ENCODE measurements around the gene USP53.
"Not testable (repeated sequence)": the region's sequence is repeated elsewhere in the genome, so short reads cannot be mapped to it uniquely, and the experiment has no call there.

USP53 gene

DNA sequence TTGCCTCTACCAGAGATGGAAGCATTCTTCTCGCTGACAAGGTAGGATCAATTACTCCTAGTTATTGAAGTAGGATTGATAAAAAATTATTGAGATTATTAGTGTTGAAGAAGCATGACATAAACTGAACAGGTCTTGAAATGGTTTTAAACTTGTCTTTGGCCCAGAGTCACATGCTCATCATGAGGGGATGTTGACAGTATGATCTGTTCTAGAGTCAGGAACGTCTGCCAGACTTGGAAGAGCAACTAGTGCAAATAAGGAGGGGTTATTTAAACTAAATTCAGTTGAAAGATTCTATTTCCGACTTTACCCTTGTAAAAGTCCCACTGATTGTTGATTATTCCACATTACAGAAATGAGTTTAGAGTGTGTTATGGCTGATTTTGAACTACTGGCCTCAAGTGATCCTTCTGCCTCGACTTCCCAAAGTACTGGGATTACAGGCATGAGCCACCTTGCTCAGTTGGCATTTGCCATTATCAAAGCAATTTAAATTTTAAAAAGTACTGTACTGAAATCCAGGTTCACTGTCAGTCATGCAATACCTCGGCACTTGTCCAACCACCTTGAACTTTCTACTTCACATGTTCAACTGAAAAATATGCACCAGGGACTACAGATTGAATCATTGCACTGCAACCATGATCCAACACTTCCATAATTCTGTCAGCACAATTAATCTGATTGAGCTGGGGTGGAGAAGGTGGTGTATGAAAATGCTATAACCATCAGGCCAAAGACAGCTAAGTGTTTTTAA, 89.7 kb downstream of the USP53 start:
- FAIRE-seq (no peak), DNase-seq (ENCODE audit: insufficient read length, low spot score) (no peak)
- TF ChIP-seq POLR2A (IDR thresholded peaks at IDR 0.05; ENCODE audit: low read depth, low read length) = no peak

DNA sequence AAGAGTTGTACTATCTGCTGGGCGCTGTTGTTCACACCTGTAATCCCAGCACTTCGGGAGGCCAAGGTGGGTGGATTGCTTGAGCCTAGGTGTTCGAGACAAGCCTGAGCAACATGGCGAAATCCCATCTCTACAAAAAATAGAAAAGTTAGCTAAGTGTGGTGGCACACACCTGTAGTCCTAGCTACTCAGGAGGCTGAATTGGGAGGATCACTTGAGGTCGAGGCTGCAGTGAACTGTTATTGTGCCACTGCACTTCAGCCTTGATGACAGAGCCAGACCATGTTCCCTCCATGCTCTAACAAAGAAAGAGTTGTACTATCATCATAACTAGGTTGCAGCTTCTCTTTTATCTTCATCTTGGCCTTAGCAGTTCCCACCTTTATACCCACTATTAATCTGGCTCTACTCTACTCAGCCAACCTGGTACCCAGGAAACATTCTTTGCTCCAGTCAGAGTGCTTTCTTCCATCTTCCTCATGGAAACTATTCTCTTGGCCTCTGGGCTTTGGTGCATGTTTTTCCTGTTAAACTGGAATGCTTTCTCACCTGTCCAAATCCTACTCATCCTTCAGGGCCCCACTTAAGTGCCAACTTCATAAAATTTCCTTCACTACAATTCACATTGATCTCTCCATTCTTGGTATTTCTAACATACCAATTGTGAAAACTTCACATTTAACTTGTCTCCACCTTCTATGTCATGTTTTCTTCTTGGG, 91.2 kb downstream of the USP53 start:
- DNase-seq (ENCODE audit: insufficient read length, low spot score) (no peak), FAIRE-seq (no peak)
- no peak for TF ChIP-seq POLR2A (IDR thresholded peaks at IDR 0.05; ENCODE audit: low read depth, low read length)

DNA sequence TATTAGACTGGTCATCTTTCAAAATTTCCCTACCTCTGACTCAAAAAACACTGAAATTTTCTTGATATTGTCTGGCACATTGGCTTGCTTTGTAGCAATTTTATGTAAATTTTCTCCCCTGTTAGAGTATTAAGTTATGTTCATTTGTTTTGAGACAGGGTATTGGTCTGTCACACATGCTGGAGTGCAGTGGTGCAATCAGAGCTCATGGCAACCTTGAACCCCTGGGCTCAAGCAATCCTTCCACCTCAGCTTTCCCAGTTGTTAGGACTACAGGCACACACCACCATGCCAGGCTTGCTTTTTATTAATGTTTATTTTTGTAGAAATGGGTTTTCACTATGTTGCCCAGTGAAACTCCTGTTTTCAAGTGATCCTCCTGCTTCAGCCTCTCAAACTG, 91.9 kb downstream of the USP53 start:
- DNase-seq (ENCODE audit: insufficient read length, low spot score) (no peak), FAIRE-seq (no peak)
- no peak for TF ChIP-seq POLR2A (IDR thresholded peaks at IDR 0.05; ENCODE audit: low read depth, low read length)

DNA sequence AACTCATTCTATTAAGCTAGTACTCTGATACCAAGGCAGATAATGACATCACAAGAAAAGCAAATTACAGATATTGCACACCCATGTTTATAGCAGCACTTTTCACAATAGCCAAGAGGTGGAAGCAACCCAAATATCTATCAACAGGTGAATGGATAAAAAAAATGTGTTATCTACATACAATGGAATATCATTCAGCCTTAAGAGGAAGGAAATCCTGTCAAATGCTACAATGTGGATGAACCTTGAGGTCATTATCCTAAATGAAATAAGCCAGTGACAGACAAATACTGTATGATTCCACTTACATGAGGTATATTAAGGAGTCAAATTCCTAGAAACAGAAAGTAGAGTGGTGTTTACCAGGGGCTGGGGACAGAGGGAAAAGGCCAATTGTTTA, 95.1 kb downstream of the USP53 start:
- TF ChIP-seq POLR2A (IDR thresholded peaks at IDR 0.05; ENCODE audit: low read depth, low read length) = no peak
- DNase-seq (ENCODE audit: insufficient read length, low spot score) = no peak
- no peak for FAIRE-seq

DNA sequence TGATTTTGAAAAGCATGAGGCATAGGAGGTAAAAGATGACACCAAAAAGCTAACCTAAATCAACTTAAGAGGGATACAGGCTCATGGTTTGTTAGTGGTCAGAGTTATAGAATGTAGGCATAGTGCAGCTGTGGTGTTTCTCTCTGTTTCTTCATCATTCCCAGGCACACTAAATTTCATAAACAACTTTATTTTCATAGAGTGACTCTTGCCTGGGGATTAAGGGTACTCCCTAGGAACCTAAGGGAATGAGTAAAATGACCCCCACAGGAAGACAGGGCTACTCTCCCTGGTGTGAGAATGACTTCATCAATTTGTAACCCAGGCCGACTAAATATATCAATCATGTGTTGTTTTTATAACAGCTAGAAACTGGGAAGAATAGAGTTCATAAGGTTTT, 98.3 kb downstream of the USP53 start:
- DNase-seq (ENCODE audit: insufficient read length, low spot score) = no peak
- FAIRE-seq = no peak
- TF ChIP-seq POLR2A (IDR thresholded peaks at IDR 0.05; ENCODE audit: low read depth, low read length) = no peak

DNA sequence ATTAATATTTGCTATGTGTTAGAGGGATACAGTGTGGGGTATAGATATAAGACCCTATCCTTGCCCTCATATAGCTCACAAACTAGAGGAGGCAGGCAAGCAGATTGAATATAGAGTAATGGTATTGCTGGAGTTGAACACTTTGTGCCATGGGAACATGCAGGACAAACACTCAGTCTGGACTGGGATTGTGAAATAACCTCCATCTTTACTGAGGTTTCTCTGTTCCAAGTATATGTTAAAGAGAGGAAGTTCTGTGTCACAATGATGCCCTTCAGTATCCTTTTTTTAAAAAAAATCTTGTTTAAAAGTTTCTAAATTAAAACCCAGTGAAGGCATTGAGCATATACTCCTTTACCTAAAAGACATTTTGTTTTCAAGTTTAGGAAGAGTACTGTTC, 100.7 kb downstream of the USP53 start:
- TF ChIP-seq POLR2A (IDR thresholded peaks at IDR 0.05; ENCODE audit: low read depth, low read length) = no peak
- FAIRE-seq (no peak), DNase-seq (ENCODE audit: insufficient read length, low spot score) (no peak)

DNA sequence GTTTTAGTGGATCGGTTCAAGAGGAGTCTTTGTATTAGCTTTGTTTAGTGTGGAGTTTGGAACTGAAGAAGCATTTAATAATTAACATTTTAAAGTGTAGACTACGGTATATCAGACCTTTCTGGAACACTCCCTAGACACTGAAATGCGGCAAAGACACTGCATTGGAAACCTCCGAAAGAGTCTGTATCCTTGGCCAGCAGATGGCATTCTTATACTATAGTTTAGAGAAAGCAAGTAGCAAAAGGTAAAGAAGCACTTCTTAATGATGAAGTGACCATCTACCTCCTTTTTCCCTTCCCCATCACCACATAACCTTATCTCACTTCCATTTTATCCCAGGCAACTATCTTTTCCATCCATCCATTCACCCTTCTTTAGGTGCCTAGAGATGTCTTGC, 101.8 kb downstream of the USP53 start:
- DNase-seq (ENCODE audit: insufficient read length, low spot score) = no peak
- TF ChIP-seq POLR2A (IDR thresholded peaks at IDR 0.05; ENCODE audit: low read depth, low read length) = no peak
- no peak for FAIRE-seq

DNA sequence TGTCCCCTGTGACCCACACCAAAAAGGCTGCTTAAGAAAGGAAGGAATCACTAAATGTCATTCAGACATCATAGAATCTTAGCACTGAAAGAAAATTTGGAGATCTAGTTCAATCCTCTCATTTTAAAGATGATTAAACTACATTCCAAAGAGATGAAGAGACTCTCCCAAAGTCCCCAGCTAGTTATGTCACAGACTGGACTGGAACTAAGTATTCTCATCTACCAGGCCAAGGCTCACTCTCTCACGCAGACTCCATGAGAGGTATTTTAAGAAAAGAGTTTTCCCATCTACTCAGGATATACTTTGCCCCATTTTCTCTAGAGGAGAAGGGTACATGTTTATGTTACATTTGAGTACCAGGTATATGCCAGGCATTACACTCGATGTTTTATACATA, 102.5 kb downstream of the USP53 start:
- DNase-seq (ENCODE audit: insufficient read length, low spot score) (no peak), FAIRE-seq (no peak)
- no peak for TF ChIP-seq POLR2A (IDR thresholded peaks at IDR 0.05; ENCODE audit: low read depth, low read length)

DNA sequence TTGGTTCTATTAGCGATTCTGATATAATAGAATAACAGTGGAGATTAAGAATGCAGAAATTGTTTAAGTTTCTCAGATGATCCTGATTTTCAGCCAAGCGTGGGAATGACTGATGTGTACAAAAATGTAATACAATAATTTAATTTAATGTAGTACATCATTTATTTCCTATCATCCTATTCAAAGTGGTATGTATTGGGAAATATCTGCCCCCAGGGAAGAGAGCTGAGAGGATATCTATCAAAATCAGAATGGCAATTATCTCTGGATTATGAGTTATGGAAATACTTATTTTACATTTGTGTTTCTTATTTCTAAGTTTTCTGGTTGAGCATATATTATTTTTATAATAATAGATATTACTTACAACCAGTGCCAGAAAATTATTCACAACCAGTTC, 105.5 kb downstream of the USP53 start:
- DNase-seq (ENCODE audit: insufficient read length, low spot score) = no peak
- no peak for TF ChIP-seq POLR2A (IDR thresholded peaks at IDR 0.05; ENCODE audit: low read depth, low read length)
- no peak for FAIRE-seq

DNA sequence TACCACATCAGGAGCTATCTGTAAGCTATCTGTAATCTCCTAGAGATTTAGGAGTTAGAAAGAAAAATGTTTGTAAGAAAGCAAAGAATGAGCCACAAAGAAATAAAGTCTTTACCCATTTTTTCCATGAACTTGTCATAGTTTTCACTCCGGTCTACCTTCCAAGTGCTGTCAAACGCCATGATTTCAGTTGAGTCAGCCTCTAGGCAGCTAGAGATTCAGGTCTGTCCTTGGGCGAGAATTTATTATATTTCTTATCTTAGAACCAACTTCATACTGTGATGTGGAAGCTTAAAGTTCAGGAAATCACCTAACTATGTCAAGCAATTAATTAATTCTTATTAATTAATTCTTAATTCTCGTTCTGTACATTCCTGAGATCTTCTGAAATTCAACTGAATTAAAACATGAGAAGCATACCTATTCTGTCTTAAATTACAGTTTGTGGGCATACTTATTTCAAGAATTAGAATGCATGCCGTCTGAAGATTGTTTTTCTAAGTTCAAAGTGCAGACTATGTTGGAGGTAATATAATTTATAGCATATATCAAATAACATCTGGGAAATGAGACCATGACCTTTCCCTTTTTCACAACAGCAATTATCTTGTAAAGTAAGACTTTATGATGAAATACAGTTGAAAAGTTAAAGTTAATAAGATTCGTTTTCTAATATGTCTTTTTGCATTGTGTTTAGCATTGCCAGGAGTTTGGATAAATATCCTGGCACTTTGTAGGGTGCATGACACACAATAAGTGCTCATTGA, 109.6 kb downstream of the USP53 start, which contains the start of gene FABP2:
Gene FABP2, minus strand, starts transcription at position 218 of the 767 bp plus-strand sequence. Its CDS starts 36 bp downstream, at position 182.
- FAIRE-seq (no peak), DNase-seq (ENCODE audit: insufficient read length, low spot score) (no peak)
- TF ChIP-seq POLR2A (IDR thresholded peaks at IDR 0.05; ENCODE audit: low read depth, low read length) = no peak

DNA sequence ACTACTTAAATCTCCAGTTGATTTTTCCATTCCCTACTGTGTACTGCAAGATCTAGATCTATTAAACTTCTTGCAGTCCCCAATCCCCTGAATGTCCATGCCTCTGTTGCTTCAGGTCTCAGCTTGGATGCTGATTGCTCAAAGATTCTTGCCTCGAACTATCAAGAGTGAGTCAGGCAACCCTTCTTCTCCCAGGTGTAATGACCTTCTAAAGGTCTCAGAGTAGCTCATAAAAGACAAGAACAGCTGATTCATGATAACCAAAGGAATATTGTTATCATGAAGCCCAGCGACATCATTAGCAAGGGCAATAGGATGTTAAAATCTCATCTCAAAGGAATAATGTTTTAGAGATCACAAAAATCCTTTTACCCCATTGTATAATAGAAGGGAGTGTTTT, 116.2 kb downstream of the USP53 start:
- FAIRE-seq (no peak), DNase-seq (ENCODE audit: insufficient read length, low spot score) (no peak)
- no peak for TF ChIP-seq POLR2A (IDR thresholded peaks at IDR 0.05; ENCODE audit: low read depth, low read length)

DNA sequence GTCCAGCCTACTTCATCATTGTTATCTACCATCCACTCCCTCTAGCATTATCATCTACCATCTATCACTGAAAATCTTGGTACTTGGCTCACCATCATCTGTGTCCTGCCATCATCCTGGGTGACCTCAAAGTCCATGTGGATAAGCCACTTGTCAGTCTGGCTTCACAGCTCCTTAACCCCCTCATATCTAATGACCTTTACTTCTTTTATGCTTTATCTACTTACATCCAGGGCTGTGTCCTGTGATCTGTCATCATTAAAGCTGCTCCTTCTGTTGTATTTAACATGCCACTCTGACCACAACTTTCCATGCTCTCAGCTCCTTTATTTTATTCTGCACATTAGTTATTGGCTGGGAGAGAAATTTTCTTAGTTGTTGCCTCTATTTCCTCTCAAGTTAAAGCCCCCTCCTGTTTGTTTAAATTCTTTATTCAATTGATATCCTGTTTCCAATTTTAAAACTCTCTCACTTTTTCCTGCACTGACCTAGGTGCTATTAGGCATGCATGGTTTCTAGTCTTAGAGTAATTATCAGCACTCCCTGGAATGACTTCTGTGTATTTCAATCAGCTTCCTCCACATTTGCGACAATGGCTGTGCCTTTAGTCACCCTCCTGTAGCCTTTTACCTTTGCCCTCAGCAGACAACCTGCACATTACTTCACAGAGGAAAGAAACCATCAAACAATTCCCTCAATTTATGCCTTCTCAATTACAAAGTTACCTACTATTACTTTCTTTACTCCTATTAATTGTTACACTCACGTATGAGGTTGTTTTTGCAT, 117.5 kb downstream of the USP53 start:
- no peak for DNase-seq (ENCODE audit: insufficient read length, low spot score)
- FAIRE-seq = no peak
- TF ChIP-seq POLR2A (IDR thresholded peaks at IDR 0.05; ENCODE audit: low read depth, low read length) = no peak

DNA sequence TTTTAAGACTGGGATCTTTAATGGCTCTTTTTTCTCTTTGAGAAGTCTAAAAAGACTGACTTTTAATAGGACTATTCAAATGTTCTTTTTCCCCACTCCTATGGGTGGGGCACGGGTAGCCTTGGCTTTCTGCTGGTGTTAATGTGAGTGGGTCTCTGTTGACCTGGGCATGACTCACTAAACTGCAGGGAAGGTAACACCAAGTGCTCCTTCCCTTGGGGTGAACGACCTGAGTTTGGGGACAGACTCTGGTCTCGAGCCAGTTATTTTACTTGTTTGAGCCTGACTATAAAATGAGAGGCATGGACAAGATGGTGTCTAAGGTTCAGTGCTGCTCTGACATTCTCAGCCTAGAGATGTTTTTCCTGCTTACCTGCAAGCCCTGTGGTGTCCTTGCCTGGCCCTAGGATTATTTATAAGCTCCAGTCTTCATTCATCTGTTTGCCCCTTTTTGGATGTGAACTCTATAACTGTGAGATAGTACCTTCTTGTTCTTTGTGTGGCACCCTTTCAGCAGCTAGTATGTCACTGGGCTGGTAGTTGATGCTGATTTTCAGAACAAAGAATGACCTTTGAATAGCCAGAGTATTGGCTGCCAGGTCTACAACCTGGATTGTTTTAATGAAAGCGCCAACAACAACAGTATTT, 123.9 kb downstream of the USP53 start:
- FAIRE-seq = not testable (repeated sequence)

More for the DNA sequence above, 123.9 kb downstream of the USP53 start:
- DNase-seq (ENCODE audit: insufficient read length, low spot score) = not testable (repeated sequence)

Data from H54 (cell line).